ENCODE measurements around the gene STRN3.

DNA sequence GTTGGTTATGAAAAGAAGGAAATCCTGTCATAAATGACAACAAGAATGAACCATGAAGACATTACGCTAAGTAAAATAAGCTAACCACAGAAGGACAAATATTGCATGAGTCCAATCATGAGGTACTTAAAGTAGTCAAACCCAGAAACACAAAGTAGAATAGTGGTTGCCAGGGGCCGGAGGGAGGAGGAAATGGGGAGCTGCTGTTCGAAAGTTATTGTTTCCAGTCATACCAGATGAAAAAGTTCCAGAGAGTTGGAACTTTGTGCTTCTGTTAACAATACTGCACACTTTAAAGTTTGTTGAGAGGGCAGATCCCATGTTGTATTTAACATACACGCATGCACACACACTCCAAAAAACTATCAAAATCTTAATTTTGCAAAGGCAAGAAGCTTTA lies 82.5 kb downstream of the STRN3 start:
- TF ChIP-seq EZH2phosphoT487 (IDR thresholded peaks at IDR 0.05; ENCODE audit: insufficient read depth, low read depth) (no peak), EZH2 (IDR thresholded peaks at IDR 0.05; ENCODE audit: insufficient read depth, poor library complexity, severe bottlenecking) (no peak)

All from GM23248 (cell line).